HG02884 (cell line): ENCODE data around the gene CC2D2B.

Experiments used
- ATAC-seq: cut with Tn5 transposase; IDR thresholded peaks from one replicate; pipeline ENCODE4 v1.9.1; 2021; ENCODE audit warnings: mild to moderate bottlenecking, moderate library complexity; ENCODE audit not compliant: unreplicated experiment

CC2D2B gene

DNA sequence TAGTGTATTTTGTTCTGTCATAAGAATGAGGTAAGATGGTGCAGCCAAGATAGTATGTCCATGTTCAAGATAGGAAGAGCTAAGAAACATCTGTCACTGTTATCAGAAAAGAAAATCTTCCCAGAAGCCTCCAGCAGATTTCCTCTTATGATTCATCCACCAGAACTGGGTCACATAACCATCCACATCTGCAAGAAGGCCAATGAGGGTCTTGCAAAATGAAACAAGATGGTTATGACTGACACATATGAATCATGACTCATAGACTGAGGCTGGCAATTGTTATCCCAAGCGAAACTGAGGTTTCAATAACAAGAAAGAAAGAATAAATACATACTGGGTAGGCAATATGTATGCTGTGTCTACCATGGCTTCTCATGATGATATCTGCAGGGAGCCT lies 165.9 kb downstream of the CC2D2B start:
- no peak for ATAC-seq

- no peak for ATAC-seq
Measured at GRCh38 chr10:96074776-96075175, 167.0 kb downstream of the CC2D2B start.

- ATAC-seq: no peak
Measured at GRCh38 chr10:96075977-96076376, 168.2 kb downstream of the CC2D2B start.

DNA sequence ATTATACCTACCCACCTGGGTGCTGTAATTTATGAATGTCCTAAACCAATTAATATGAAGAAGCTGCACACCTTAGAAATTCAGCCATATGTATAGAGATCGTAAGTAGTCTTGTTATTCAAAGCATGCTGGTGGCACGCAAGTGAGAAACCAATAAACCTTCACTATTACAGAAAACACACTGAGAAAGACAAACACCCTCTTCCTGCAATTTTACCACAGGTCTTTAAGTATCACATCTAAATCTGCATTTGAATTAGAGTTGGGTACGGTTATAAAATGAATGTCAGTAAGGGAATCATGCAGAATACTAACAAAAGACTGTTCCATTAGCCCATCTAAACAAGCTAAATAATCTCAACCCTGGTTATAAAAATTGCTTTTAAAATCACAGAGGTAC lies 169.4 kb downstream of the CC2D2B start:
- no peak for ATAC-seq

DNA sequence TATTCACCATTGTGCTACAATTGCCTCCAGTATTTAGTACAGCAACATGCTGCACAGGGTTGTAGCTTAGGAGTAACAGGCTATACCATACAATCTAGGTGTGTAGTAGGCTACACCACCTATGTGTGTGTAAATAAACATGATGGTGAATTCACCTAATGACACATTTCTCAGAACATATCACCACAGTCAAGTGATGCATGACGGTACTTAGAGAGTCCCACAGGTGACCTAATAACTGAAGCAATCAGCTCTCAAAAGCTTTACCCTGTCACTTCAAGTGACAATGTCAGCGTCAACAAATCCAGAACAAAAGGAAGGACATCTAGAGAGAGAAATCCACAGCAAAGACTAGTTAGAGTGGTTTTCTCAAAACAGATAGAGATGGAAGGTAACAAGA lies 174.4 kb downstream of the CC2D2B start:
- no peak for ATAC-seq
